ENCODE data around the gene ASF1B. TPM values are rescaled to one million over a fixed set of nuclear protein-coding genes. Genes with fewer than 3 reads are reported as not detected.

Gene ASF1B
- total and polyA plus RNA-seq, 4 experiments from 2014 or later, result 1.8 to 3.0 (median 2.6) TPM

DNA sequence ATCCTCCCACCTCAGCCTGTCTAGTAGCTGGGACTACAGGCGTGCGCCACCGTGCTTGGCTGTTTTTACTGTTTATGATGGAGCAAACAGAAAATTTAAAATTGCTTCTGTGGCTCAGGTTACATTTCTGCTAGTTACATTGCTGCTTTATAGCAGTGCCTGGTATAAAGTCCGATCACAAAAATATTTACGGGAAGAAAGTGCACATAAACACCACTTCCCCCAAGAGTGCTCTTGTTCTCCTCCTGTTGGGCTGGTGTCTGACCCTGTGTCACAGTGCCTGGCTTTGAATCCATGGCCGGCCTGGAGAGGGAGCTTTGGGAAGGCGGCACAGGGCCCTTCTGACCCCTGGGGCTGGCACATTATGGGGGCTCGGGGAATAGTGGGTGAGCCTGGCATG is 30.7 kb downstream of the ASF1B start:
- H3K36me3 Mint-ChIP-seq, result peaks cover 6 to 19% of the 10 kb centered on the region in 2 donors
- H3K27ac Mint-ChIP-seq, result no peak overlapping the region
- H3K36me3 ChIP-seq (ENCODE audit: insufficient read depth, low read length), result peaks cover 18% of the 10 kb centered on the region
- H3K4me3 ChIP-seq (ENCODE audit: low read length in 2 of 2), result no peak overlapping the region
- CTCF ChIA-PET (ENCODE audit: partially characterized antibody), result no interaction called here
- H3K4me3 Mint-ChIP-seq, result no peak overlapping the region
- H3K4me1 Mint-ChIP-seq, result peaks cover 0 to 3% (median 1%) of the 10 kb centered on the region in 4 donors
- no peaks in the 10 kb centered on the region for H3K4me1 ChIP-seq (ENCODE audit: insufficient read depth, low read length)
- no peaks in the 10 kb centered on the region for H3K27me3 ChIP-seq (ENCODE audit: insufficient read depth, low read length)
- no peaks in the 10 kb centered on the region for H3K9me3 ChIP-seq (ENCODE audit: control insufficient read depth in 1 of 2, low read length in 2 of 2)
- H3K27ac ChIP-seq (ENCODE audit: low read depth, low read length), result no peak overlapping the region
- no peaks in the 10 kb centered on the region for H3K27me3 Mint-ChIP-seq
- intact Hi-C loops (cut with micrococcal nuclease), result no loop called here
- H3K9me3 Mint-ChIP-seq, result no peaks in the 10 kb centered on the region
- no peak for DNase-seq
- POLR2A ChIA-PET (ENCODE audit: partially characterized antibody), result interaction anchor here (0.6 kb wide), 1 partner anchor 300 kb away, joined by 3 read pairs; no protein-coding TSS in a partner anchor

DNA sequence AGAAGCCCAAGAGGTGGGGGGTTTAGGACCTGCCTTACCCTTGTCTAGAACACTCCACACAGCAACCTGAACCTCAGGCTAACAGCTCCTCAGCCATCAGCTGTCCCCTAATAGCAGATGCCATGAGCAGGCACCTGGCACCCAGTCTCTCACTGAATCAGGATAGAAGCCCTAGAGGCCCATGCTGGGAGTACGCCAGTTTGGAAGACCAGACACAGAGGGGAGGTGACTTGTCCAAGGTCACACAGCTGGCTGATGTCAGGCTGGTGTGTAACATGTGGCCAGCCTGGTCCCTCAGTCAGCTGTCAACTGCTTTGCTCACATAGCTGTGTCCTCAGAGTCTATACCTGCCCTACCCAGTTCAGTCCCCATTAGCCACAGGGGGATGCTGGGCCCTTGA is 33.1 kb downstream of the ASF1B start:
- Histone ChIP-seq H3K4me1 (ENCODE audit: insufficient read depth, low read length) (no peaks in the 10 kb centered on the region), H3K27ac (ENCODE audit: low read depth, low read length) (no peak overlapping the region), H3K27me3 (ENCODE audit: insufficient read depth, low read length) (no peaks in the 10 kb centered on the region), H3K4me3 (ENCODE audit: low read length in 2 of 2) (no peak overlapping the region), H3K36me3 (ENCODE audit: insufficient read depth, low read length) (peaks cover 22% of the 10 kb centered on the region), H3K9me3 (ENCODE audit: control insufficient read depth in 1 of 2, low read length in 2 of 2) (no peaks in the 10 kb centered on the region)
- CTCF ChIA-PET (ENCODE audit: partially characterized antibody), result interaction anchor here (1.3 to 2.6 kb wide), 2 partner anchors 11 to 32 kb away, joined by 5 to 9 read pairs; no protein-coding TSS in a partner anchor
- Mint-ChIP-seq H3K27ac (no peak overlapping the region), H3K36me3 (peaks cover 7 to 21% of the 10 kb centered on the region in 2 donors), H3K4me1 (peaks cover 0 to 1% (median 0%) of the 10 kb centered on the region in 4 donors), H3K4me3 (no peak overlapping the region), H3K27me3 (no peaks in the 10 kb centered on the region), H3K9me3 (no peaks in the 10 kb centered on the region)
- no peak for DNase-seq
- POLR2A ChIA-PET (ENCODE audit: partially characterized antibody), result interaction anchor here (1.1 to 2.2 kb wide), 3 partner anchors 10 to 33 kb away, joined by 5 to 7 read pairs (median 6); partner anchors contain the start of genes ASF1B and PRKACA
- intact Hi-C loops (cut with micrococcal nuclease), result no loop called here

DNA sequence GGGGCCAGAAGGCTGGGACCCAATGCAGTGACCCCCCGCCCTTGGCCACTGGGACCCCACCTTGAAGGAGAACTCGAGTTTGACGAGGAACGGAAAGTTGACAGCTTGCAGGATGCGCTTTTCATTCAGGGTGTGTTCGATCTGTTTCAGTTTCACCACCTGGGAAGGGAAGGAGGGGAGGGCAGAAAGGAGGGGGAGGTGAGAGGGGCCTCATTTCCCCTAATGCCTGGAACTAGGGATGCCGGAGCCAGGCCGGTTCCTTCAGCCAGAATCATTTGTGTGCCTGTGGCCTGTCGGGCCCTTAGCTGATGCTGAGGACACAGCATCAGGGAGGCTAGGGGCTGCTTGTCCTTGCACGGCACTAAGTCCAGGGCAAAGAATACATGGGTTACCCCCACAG is 33.6 kb downstream of the ASF1B start:
- Mint-ChIP-seq H3K9me3 (no peaks in the 10 kb centered on the region), H3K4me1 (no peaks in the 10 kb centered on the region), H3K36me3 (peaks cover 5 to 22% of the 10 kb centered on the region in 2 donors), H3K27ac (no peak overlapping the region), H3K4me3 (no peak overlapping the region), H3K27me3 (no peaks in the 10 kb centered on the region)
- intact Hi-C loops (cut with micrococcal nuclease), result no loop called here
- H3K27me3 ChIP-seq (ENCODE audit: insufficient read depth, low read length), result no peaks in the 10 kb centered on the region
- no peak overlapping the region for H3K27ac ChIP-seq (ENCODE audit: low read depth, low read length)
- no peak for DNase-seq
- no peak overlapping the region for H3K4me3 ChIP-seq (ENCODE audit: low read length in 2 of 2)
- peaks cover 23% of the 10 kb centered on the region for H3K36me3 ChIP-seq (ENCODE audit: insufficient read depth, low read length)
- POLR2A ChIA-PET (ENCODE audit: partially characterized antibody), result interaction anchor here (1.0 to 2.2 kb wide), 5 partner anchors 9 to 47 kb away, joined by 3 to 7 read pairs (median 5); partner anchors contain the start of genes ASF1B and PRKACA
- no peaks in the 10 kb centered on the region for H3K9me3 ChIP-seq (ENCODE audit: control insufficient read depth in 1 of 2, low read length in 2 of 2)
- CTCF ChIA-PET (ENCODE audit: partially characterized antibody), result interaction anchor here (2.6 kb wide), 1 partner anchor 12 kb away, joined by 9 read pairs; no protein-coding TSS in a partner anchor
- no peaks in the 10 kb centered on the region for H3K4me1 ChIP-seq (ENCODE audit: insufficient read depth, low read length)

DNA sequence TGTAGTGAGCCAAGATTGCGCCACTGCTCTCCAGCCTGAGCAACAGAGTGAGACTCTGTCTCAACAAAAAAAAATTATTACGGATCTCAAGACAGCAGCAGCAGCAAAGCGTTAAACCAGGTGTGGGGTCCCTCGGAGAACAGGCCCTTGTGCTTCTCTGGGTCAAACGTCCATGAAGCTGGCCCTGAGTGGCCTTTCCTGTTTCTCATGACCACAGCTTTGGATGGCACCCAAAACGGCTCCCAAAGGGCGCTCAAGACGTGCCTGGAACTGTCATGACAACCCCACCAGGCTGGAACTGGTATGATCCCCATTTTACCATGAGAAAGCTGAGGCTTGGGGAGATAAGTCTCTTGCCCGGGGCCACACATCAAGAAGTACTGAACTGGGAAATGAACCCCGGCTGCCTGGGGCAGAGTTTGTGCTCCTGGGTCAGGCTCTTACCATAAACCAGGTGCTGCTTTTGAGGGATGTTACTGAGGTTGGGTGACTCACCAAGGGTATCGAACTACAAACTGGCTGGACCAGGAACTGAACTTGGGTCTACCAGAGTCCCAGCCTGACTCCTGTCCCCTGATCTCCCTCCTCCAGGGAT is 34.2 kb downstream of the ASF1B start:
- intact Hi-C loops (cut with micrococcal nuclease), result no loop called here
- Histone ChIP-seq H3K4me3 (ENCODE audit: low read length in 2 of 2) (no peak overlapping the region), H3K9me3 (ENCODE audit: control insufficient read depth in 1 of 2, low read length in 2 of 2) (no peaks in the 10 kb centered on the region), H3K27ac (ENCODE audit: low read depth, low read length) (no peak overlapping the region), H3K36me3 (ENCODE audit: insufficient read depth, low read length) (peaks cover 27% of the 10 kb centered on the region), H3K4me1 (ENCODE audit: insufficient read depth, low read length) (no peaks in the 10 kb centered on the region), H3K27me3 (ENCODE audit: insufficient read depth, low read length) (no peaks in the 10 kb centered on the region)
- Mint-ChIP-seq H3K4me1 (no peaks in the 10 kb centered on the region), H3K36me3 (peaks cover 8 to 23% of the 10 kb centered on the region in 2 donors), H3K27me3 (no peaks in the 10 kb centered on the region), H3K4me3 (no peak overlapping the region), H3K9me3 (no peaks in the 10 kb centered on the region), H3K27ac (no peak overlapping the region)
- ChIA-PET POLR2A (ENCODE audit: partially characterized antibody) (interaction anchor here (1.0 to 2.2 kb wide), 4 partner anchors 8 to 47 kb away, joined by 3 to 7 read pairs (median 4); partner anchors contain the start of gene ASF1B), CTCF (ENCODE audit: partially characterized antibody) (interaction anchor here (0.6 to 2.6 kb wide), 2 partner anchors 12 to 141 kb away, joined by 3 to 9 read pairs; no protein-coding TSS in a partner anchor)
- no peak for DNase-seq

DNA sequence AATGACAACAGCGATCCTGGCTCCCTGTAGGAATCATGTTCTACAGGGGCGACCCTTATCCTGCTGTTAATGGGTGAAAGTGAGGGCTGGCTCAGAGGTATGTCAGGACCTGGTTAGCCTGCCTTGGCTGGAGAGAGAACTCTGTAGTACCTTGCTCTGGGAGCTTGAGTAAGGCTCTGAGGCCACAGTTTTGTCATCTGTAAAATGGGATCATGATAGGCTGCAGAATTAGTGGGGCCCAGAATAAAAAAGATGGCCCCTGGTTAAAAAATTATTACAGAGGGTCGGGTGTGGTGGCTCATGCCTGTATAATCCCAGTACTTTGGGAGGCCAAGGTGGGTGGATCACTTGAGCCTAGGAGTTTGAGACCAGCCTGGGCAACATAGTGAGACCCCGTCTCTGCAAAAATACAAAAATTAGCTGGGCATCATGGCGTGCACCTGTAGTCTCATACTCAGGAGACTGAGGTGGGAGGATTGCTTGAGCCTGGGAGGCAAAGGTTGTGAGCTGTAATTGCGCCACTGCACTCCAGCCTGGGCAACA is 35.3 kb downstream of the ASF1B start:
- POLR2A ChIA-PET (ENCODE audit: partially characterized antibody), result interaction anchor here (0.8 to 2.2 kb wide), 3 partner anchors 10 to 48 kb away, joined by 3 to 7 read pairs (median 3); partner anchors contain the start of gene ASF1B
- H3K36me3 ChIP-seq (ENCODE audit: insufficient read depth, low read length), result peaks cover 34% of the 10 kb centered on the region
- CTCF ChIA-PET (ENCODE audit: partially characterized antibody), result no interaction called here

DNA sequence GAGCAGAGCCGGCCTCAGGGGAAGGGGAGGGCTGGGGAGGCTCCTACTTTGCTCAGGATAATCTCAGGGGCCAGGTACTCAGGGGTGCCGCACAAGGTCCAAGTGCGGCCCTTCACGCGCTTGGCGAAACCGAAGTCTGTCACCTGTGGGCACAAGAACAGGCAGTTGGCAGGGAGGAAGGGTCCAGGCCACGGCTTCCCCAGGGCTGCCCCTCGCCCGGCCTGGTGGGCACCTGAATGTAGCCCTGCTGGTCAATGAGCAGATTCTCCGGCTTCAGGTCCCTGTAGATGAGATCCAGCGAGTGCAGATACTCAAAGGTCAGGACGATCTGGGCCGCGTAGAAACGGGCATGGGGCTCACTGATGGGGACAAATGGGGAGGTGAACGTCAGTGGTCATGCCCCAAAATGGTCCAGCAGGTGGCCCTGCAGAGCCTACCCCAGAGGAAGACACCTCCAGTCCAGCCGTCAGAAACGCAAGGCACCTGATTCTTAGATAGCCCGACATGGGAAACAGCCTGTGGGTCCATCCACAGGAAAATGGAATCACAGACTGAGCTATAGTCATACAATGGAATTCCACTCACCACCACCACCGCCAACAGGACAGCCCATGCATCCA is 38.7 kb downstream of the ASF1B start:
- no peak for DNase-seq
- Mint-ChIP-seq H3K27ac (no peak overlapping the region), H3K4me1 (peaks cover 2 to 11% (median 4%) of the 10 kb centered on the region in 4 donors), H3K36me3 (peaks cover 11 to 26% of the 10 kb centered on the region in 2 donors), H3K9me3 (peaks cover 0 to 13% (median 0%) of the 10 kb centered on the region in 8 donors), H3K27me3 (no peaks in the 10 kb centered on the region), H3K4me3 (no peak overlapping the region)
- Histone ChIP-seq H3K36me3 (ENCODE audit: insufficient read depth, low read length) (peaks cover 31% of the 10 kb centered on the region), H3K27me3 (ENCODE audit: insufficient read depth, low read length) (no peaks in the 10 kb centered on the region), H3K27ac (ENCODE audit: low read depth, low read length) (no peak overlapping the region), H3K4me1 (ENCODE audit: insufficient read depth, low read length) (no peaks in the 10 kb centered on the region), H3K4me3 (ENCODE audit: low read length in 2 of 2) (no peak overlapping the region), H3K9me3 (ENCODE audit: control insufficient read depth in 1 of 2, low read length in 2 of 2) (peaks cover 0 to 5% of the 10 kb centered on the region in 2 donors)
- intact Hi-C loops (cut with micrococcal nuclease), result no loop called here
- ChIA-PET POLR2A (ENCODE audit: partially characterized antibody) (no interaction called here), CTCF (ENCODE audit: partially characterized antibody) (interaction anchor here (2.0 kb wide), 1 partner anchor 16 kb away, joined by 6 read pairs; no protein-coding TSS in a partner anchor)

More for the DNA sequence above, 35.3 kb downstream of the ASF1B start:
- Mint-ChIP-seq H3K9me3 (no peaks in the 10 kb centered on the region), H3K36me3 (peaks cover 11 to 29% of the 10 kb centered on the region in 2 donors), H3K27me3 (no peaks in the 10 kb centered on the region), H3K4me3 (no peak overlapping the region), H3K27ac (peak overlapping the region in 1 of 7 donors; percentile 2), H3K4me1 (no peaks in the 10 kb centered on the region)
- H3K27me3 ChIP-seq (ENCODE audit: insufficient read depth, low read length), result no peaks in the 10 kb centered on the region
- intact Hi-C loops (cut with micrococcal nuclease), result no loop called here
- H3K4me3 ChIP-seq (ENCODE audit: low read length in 2 of 2), result no peak overlapping the region
- no peaks in the 10 kb centered on the region for H3K9me3 ChIP-seq (ENCODE audit: control insufficient read depth in 1 of 2, low read length in 2 of 2)
- no peak overlapping the region for H3K27ac ChIP-seq (ENCODE audit: low read depth, low read length)
- H3K4me1 ChIP-seq (ENCODE audit: insufficient read depth, low read length), result no peaks in the 10 kb centered on the region
- DNase-seq, result no peak
